T-helper 2 cell treated with Interferon-gamma antibody and Interleukin-4, amounts not matched to agents 100 ng/mL and 5 ng/mL, for 36 hours (primary cell): ENCODE measurements around the gene LYSMD1. TPM values are rescaled to one million over a fixed set of nuclear protein-coding genes. Genes with fewer than 3 reads are reported as not detected.

Experiments used
- intact Hi-C: fragments of 100-400 bp; cut with micrococcal nuclease; formaldehyde crosslinking; loops from one replicate; pipeline ENCODE4 v1.15.1; 2023
- total RNA-seq: library from RNA; stranded (reverse); gene quantifications from 2 replicates; pipeline ENCODE4 v1.2.3, GENCODE V29; 2022

LYSMD1 gene
- total RNA-seq, 1 donor from 2014 or later, result 2.9 TPM

DNA sequence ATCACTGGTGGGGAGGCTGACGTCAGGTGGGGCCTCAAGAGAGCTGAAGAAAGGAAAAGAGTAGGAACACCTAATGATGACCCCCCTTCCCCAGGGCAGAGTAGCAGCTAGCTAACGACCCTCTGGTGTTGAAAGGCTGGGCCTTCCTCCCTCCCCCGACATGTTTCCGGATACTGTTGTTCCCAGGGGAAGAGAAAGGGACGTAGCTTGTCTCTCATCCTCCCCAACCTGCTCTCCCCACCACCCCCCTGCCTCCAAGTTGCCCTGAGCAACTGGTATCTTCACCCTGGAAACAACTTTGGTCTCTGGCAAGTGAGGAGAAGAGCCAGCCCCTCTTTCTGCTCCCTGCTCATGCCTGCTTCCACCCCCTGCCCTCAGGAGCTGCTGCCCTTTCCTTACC, 21.7 kb downstream of the LYSMD1 start:
- intact Hi-C loops, result no loop called here

DNA sequence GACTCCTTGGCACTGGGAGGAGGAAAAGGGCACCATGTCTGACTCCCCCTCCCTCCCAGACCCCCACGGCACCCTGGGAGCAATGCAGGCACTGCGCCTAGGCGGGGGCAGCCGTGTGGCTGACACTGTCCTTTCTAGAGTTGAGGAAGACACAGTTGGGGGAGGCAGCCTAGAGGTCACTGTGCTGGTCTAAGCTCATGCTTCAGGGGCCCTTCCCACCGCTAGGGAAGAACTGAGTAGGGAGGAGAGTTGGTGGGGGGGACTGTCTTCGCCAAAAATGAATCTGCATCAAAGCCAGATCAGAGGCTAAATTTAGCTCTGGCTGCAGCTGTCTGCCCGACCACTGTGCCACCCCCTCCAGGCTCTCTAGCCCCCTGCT, 22.7 kb downstream of the LYSMD1 start:
- intact Hi-C loops, result no loop called here

DNA sequence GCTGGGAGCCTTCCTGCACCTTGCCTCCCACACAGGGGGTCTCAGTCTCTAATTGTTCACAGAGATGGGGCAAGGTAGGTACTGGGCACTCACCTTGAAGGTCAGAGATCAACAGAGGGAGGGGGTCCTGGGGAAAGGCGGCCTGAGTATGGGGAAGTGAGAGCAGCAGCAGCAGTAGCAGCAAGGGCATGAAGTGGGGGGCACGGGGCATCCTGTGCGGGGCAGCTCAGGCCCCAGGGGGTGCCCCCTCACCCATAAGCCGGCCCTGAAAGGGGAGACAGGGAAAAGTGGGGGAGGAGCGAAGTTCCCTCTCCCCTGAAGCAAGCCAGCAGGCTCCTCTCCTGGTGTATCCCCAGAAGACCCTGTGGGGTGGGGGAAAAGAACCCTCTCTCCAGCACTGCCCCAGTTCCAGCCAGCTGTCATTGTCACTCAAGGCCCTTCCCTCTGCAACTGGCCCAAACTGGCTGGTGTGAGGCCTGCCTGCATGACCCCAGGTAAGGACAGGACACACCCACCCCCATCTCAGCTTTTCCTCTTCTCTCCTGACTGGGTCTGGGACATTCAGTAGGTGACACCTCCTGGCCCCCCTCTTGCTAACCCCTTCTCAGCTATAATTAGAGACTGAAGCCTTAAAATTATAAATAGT, 23.2 kb downstream of the LYSMD1 start:
- intact Hi-C loops, result no loop called here

DNA sequence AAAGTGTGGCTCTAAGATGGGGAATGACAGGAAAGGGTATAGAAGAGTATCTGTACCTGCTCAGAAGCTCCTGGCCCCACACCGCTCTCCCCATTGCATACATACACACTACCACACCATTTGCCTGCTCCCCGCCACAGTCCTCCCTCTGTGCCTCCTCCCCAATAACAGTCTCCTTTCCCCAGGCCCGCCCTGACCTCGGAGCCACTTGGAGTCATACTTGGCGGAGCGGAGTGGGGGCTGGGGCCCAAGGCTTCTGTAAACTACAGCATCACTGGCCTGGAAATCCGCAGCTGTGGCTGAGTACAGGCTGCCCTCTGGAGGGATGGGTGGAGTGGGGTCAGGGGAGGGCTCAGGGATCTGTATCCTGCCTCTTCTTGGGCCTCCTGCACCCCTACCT, 27.9 kb downstream of the LYSMD1 start:
- intact Hi-C loops, result no loop called here

DNA sequence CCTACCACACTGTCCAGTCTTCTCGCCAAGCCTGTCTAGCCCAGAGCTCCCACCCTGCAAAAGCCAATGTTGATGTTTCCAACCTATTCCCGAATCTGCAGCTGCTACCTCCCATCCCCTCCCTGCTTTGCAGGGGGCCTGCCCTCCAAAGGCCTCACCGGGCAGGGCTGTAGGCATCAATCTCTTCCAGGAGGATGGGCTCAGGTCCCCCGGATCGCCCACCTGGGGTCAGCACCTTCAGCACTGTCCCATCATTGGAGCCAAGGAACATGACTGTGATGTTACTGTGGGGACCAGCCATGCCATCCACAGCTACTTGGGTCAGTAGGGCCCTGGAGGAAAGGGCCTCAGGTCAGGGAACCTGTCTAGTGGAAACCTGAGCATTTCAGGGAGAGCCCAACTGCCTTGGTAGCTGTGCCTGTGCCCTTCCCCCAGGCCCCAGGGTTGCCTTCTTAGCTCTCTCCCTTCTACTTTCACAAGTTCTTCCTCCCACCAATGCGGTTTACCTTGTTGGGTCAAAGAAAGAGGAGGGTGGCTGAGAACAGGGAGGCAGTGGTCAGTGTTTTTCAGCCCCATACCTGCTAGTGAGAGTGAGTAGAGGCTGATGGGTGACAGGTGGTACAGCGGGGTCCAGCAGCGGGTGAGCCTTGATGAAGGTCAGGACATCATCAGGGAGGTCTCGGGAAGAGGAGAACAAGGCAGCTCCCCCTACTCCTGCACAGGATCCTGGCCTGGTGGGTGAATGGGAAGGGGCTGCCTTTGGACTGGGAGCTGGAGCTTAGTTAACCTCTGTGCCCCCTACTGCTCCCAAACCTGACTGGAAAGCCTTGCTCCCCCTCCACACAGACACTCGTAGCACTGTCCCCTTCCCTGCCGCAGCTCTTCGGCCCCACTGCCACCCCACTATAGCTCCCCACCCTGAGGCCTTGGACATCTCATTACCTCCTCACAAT, 30.0 kb downstream of the LYSMD1 start:
- intact Hi-C loops, result no loop called here

DNA sequence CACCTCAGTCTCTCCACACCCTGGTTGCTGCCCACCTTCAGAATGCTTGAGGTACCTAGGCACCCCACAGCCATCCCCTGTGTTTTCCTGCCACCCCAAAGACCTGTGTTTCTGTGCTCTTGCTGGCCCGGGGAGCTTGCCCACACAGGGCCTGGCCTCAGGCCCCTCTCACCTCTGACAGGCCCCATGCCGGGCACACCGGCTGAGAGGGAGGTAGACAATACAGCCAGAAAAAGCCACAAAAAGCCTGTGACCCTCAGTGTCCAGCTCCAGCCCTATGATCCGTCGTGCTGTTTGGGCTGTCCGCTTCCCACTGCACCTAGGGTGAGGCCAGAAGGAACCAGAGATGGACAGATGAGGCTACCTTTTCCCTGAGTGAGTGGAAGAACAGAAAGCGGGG, 30.7 kb downstream of the LYSMD1 start:
- intact Hi-C loops, result no loop called here

DNA sequence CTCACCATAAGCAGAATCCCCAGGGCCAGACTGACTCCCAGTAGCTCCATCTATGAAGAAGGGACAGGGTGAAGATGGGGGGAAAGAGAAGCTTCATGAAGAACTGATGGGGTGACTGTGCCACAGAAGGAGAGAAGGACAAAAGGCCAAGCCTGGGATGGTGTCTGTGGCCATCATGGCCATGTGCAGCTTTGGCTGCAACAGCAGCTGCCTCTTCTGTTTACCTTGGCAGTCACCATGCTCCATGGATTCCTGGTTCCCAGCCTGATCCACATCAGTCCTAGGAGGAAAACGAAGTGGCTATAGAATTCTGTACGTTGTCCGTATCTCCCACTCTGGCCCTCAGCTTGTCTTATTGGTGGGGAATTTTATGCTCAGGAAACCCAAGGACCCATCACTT, 31.3 kb downstream of the LYSMD1 start:
- intact Hi-C loops, result no loop called here

DNA sequence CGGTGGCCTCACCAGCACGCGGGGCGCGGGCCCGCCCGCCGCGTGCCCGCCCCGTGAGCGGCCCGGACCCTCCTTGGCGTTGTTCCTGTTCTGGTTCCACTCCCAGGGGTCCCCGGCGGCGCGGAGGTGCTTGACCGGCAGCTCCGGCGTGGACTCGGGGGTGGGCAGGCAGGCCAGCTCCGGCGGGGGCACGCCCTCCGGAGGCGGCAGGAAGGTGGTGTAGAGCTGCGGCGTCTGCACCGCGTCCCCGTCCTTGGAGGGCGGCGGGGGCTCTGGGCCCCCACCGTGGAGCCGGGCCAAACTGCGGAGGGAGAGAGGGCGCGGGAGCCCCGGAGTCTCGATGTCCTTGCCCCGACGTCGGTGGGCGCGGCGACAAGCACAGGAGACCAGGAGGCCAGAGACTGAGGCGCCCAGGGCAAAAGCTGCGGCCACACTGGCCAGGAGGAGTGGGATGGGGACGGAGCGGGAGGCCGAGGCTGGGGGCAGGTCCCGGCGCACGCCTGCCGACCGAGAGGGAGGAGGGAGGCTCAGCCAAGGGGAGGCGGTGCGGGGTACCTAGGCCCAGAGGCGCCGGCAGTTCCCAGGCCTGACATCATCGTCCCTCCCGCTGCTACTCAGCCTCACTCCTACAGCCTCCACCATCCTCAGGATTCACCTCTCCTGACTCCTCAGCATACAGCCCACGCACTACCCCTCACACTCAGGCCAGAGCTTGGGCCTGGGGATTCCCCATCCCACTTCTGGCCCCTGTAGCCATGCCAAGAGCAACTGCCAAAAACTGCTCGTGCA, 32.5 kb downstream of the LYSMD1 start:
- intact Hi-C loops, result no loop called here

DNA sequence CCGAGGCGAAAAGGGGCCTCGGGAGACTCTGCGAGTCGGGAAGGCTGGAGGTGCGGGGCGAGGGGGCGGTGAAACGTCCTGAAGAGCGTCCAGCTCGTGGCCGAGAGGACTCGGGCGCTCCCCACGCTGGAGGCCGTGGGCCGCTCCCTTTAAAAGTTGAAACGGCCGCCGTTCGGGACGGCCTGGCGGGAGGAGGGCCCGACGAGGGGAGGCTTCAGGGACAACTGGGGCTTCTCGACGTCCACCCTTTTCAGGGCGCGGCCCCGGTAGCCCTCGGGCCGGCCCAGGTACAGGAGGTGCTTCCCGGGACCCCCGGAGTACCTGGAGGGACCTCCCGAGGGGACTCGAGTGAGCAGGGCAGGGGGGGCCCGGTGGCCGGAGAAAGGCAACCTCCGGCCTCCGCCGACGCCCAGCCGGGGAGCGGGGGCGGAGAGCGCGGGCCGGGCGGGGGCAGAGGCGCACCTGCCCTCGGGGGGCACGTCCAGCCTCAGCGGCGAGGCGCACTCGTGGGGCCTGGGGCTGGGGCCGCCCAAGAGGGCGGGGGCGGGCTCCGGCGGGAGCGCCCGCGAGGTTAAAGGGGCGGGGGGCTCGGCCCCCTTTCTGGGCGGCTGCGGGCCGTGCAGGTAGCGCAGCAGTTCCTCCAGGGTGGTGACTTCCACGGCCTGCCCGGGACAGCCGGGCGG, 33.2 kb downstream of the LYSMD1 start:
- intact Hi-C loops, result no loop called here

DNA sequence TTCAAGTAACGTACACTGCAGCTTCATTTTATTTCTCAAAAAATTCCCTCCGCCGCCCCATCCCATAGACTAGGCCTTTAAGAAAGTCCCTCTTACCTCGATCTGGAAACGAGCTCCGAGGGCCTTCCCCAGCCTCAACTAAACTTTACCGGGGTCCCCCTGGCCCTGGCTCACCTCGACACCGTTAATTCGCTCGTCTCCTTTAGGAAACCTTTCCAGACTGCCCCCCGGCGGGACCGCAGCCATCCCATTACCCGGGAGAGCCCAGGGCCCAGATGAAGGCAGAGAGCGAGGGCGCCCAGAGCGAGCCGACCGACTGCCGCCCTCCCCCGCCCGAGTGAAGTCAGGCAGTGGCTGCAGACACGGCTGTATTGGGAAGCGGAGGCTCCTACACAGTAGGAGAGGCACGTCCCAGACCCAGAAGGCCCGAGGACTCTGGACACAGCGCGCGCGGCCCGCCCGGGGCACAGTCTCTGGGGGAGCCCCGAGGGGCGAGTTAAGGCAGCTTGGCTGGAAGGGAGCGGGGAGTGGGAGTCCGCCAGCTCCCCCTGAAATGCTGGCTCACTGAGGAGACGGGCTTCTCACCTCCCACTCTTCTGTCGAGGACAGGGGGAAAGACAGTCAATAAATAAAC, 33.9 kb downstream of the LYSMD1 start:
- intact Hi-C loops, result no loop called here

DNA sequence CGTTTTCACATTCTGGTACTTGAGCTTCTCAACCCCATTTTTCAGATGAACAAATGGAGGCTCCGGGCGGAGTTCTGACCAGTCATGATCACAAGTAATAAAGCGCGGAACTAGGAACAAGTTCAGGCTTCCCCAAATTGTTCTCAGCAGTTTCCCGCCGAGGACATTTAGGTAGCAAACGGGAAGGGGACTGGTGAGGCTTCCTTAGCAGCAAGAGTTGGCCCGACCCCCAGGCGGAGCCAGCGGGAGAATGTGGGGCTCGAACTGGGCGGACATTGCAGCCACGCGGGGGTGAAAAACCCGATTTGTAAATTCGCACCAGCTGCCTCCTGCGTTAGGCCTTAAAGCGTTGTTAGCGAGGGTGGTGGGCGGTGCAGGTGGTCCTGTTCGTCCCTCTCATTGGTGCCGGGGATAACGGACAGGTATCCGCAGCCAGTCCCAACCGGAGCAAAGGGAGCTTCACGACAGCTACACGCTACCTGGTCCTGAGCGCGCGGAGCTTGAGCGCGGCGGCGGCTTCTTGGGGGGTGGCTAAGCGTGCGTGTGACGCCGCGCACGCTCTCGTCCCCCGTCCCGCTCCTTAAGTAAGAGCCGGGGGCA, 34.6 kb downstream of the LYSMD1 start:
- intact Hi-C loops, result no loop called here

DNA sequence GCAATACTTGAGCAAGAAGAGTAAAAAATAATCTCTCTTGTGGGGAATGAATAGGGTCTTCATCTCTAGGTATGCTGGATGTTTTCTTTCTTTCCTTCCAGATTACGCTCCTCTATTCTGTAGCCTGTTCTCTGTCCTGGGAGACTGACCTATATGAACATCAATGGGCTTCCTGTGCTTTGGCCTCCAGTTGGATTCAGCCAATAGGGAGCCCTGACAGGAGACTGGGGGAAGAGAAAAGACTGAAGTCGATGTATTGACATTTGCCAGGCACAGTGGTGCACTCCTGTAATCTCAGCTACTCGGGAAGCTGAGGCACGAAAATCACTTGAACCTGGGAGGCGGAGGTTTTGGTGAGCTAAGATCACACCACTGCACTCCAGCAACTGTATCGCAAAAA, 36.9 kb downstream of the LYSMD1 start:
- intact Hi-C loops, result no loop called here

DNA sequence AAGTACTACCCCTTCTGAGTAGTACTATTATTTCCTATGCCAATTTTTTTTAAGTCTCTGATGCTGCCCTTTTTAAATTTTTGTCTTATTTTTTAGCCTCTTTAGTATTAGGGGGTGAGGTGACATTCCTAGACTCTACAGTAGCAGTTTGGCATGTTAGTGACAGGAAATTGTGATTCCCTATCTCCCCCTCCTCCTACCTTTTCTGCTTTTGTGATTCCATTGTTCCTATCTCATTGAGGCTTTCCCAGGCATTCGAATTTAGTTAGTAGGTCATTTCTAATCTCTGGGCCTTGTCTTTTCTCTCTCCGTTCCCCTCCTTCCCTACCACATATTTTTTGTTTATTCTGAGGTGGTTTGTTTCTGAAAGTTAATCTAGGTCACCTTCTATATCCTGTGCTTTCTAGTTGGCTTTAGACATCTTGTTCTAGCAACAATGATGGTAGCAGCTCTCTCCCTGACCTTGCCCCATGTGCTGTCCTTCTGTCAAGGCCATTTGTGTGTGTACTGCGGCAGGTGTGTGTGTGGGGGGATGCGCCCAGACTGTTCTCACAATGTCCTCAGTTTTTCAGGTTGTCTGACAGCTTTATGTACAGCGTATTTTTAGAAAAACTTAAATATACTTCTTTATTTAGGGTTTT, 40.8 kb downstream of the LYSMD1 start:
- intact Hi-C loops, result no loop called here

DNA sequence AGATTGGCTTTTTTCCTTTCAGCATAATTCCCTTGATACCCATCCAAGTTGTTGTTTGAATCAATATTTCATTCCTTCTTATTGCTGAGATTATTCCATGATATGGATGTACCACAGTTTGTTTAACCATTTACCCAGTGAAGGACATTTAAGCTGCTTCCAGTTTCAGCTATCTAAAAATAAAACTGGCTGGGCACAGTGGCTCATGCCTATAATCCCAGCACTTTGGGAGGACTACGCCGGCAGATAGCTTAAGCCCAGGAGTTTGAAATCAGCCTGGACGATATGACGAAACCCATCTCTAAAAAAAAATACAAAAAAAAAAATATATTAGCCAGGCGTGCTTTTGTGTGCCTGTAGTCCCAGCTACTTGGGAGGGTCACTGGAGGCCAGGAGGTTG, 51.8 kb downstream of the LYSMD1 start:
- intact Hi-C loops, result no loop called here

Other genes starting within 250 kb of the LYSMD1 start
- 52.2 and 52.4 TPM in 2 replicates for gene SETDB1, start 239.5 kb downstream of the LYSMD1 start, total RNA-seq
- 167 and 172 TPM in 2 replicates for gene CERS2, start 191.1 kb downstream of the LYSMD1 start, total RNA-seq
- 0.09 TPM in 1 of 2 replicates, not detected in the other for gene ANXA9, start 183.6 kb downstream of the LYSMD1 start, total RNA-seq
- 20.9 and 21.4 TPM in 2 replicates for gene MINDY1, start 159.0 kb downstream of the LYSMD1 start, total RNA-seq
- gene PRUNE1, start 157.5 kb downstream of the LYSMD1 start, total RNA-seq, result 13.9 and 16.6 TPM in 2 replicates
- 1.1 and 1.5 TPM in 2 replicates for gene BNIPL, start 129.3 kb downstream of the LYSMD1 start, total RNA-seq
- 1.0 and 1.8 TPM in 2 replicates for gene C1orf56, start 118.2 kb downstream of the LYSMD1 start, total RNA-seq
- 345 and 347 TPM in 2 replicates for gene CDC42SE1, start 106.3 kb downstream of the LYSMD1 start, total RNA-seq
- gene MLLT11, start 105.5 kb downstream of the LYSMD1 start, total RNA-seq, result 3.4 and 4.0 TPM in 2 replicates
- 27.4 and 28.7 TPM in 2 replicates for gene GABPB2, start 95.1 kb downstream of the LYSMD1 start, total RNA-seq
- 1.6 and 1.8 TPM in 2 replicates for gene SEMA6C, start 19.3 kb downstream of the LYSMD1 start, total RNA-seq
- gene TNFAIP8L2, start 9.3 kb downstream of the LYSMD1 start, total RNA-seq, result 27.7 and 28.5 TPM in 2 replicates
- gene SCNM1, start 242 bp upstream of the LYSMD1 start, total RNA-seq, result 61.1 and 63.0 TPM in 2 replicates
- 1.7 and 2.8 TPM in 2 replicates for gene TMOD4, start 10.1 kb upstream of the LYSMD1 start, total RNA-seq
- 75.6 and 78.2 TPM in 2 replicates for gene VPS72, start 24.3 kb upstream of the LYSMD1 start, total RNA-seq
- gene PIP5K1A, start 32.6 kb upstream of the LYSMD1 start, total RNA-seq, result 68.5 and 71.7 TPM in 2 replicates
- 188 and 192 TPM in 2 replicates for gene PSMD4, start 88.8 kb upstream of the LYSMD1 start, total RNA-seq
- gene ZNF687, start 116.4 kb upstream of the LYSMD1 start, total RNA-seq, result 20.1 and 24.0 TPM in 2 replicates
- 64.8 and 67.4 TPM in 2 replicates for gene PI4KB, start 161.5 kb upstream of the LYSMD1 start, total RNA-seq
- gene RFX5, start 181.3 kb upstream of the LYSMD1 start, total RNA-seq, result 75.3 and 80.4 TPM in 2 replicates
- not detected in 2 replicates for gene SELENBP1, start 206.8 kb upstream of the LYSMD1 start, total RNA-seq
- 335 and 353 TPM in 2 replicates for gene PSMB4, start 233.7 kb upstream of the LYSMD1 start, total RNA-seq